A549 (cell line): Measurements from ENCODE around the gene USP13. TPM values are rescaled to one million over a fixed set of nuclear protein-coding genes. Genes with fewer than 3 reads are reported as not detected.

Source experiments
- ATAC-seq, 2 experiments: fragments of 200-7000 bp in 1 of 2; fragments of >200 bp in 1 of 2; cut with Nextera tagmentation in 1 of 2; cut with Tn5 transposase in 1 of 2; 3 replicates each; pipeline versions ENCODE4 v1.8.0 to v1.9.1; 2018 to 2020; ENCODE audit warnings: mild to moderate bottlenecking in 1 of 2, moderate library complexity in 1 of 2
- CTCF ChIA-PET: fragments of 300-600 bp; sonication (Branson Sonifier 250); formaldehyde crosslinking; extraction: SDS; loops from one replicate; lab custom pipeline; 2021; ENCODE audit warnings: antibody characterized with exemption, inconsistent platforms; lab: Yijun Ruan, JAX
- POLR2A ChIA-PET: fragments of 350-600 bp; formaldehyde crosslinking; extraction: SDS; loops from one replicate; lab custom pipeline; 2021; ENCODE audit warnings: antibody characterized with exemption, inconsistent platforms; lab: Yijun Ruan, JAX
- DNase-seq, 2 experiments: peaks; one replicate each; pipeline versions ENCODE4 v3.0.0 to v3.0.0-alpha.2; 2011 to 2016; ENCODE audit warnings: low read depth in 1 of 2, low spot score in 1 of 2
- FAIRE-seq: peaks from 2 replicates; lab custom pipeline; 2011; peaks lifted over from hg19 to GRCh38; lab: Jason Lieb, UNC
- H3K27ac ChIP-seq, 2 experiments: fragments of >200 bp; sonication (Bioruptor Twin); formaldehyde crosslinking; 3 replicates each; pipeline ENCODE4 v1.5.1; 2016 to 2017
- H3K4me1 ChIP-seq: fragments of >200 bp; sonication (Bioruptor Twin); formaldehyde crosslinking; 3 replicates; pipeline ENCODE4 v1.6.1; 2016
- H3K4me2 ChIP-seq: fragments of >200 bp; sonication (Bioruptor Twin); formaldehyde crosslinking; 3 replicates; pipeline ENCODE4 v1.6.1; 2016
- H3K4me3 ChIP-seq: fragments of >200 bp; sonication (Bioruptor Twin); formaldehyde crosslinking; 3 replicates; pipeline ENCODE4 v1.5.1; 2016
- H3K9me3 ChIP-seq: fragments of >200 bp; sonication (Bioruptor Twin); formaldehyde crosslinking; 3 replicates; pipeline ENCODE4 v1.6.1; 2016
- BHLHE40 ChIP-seq: IDR thresholded peaks from 2 replicates; pipeline ENCODE4 v1.6.1; 2012; ENCODE audit warnings: low read depth, low read length, inconsistent platforms
- CBX2 ChIP-seq: fragments of 200-600 bp; sonication (generic); IDR thresholded peaks from 2 replicates; pipeline ENCODE4 v1.6.1; 2016; ENCODE audit warnings: low read depth, mild to moderate bottlenecking, borderline replicate concordance
- CHD4 ChIP-seq: fragments of 200-600 bp; sonication (generic); IDR thresholded peaks from 2 replicates; pipeline ENCODE4 v1.6.1; 2016; ENCODE audit warnings: antibody characterized with exemption, mild to moderate bottlenecking, borderline replicate concordance
- E2F6 ChIP-seq: IDR thresholded peaks from 2 replicates; pipeline ENCODE4 v1.6.1; 2012; ENCODE audit warnings: low read depth, borderline replicate concordance
- EHMT2 ChIP-seq: fragments of 200-600 bp; sonication (generic); IDR thresholded peaks from 2 replicates; pipeline ENCODE4 v1.6.1; 2016; ENCODE audit warnings: antibody characterized with exemption, low read depth, mild to moderate bottlenecking, moderate library complexity
- ELK1 ChIP-seq: fragments of 150-350 bp; IDR thresholded peaks from 2 replicates; pipeline ENCODE4 v1.6.1; 2014; ENCODE audit warnings: low read depth, mild to moderate bottlenecking, low read length
- ESRRA ChIP-seq: fragments of 150-350 bp; IDR thresholded peaks from 2 replicates; pipeline ENCODE4 v1.6.1; 2014; ENCODE audit warnings: mild to moderate bottlenecking, low read length, borderline replicate concordance
- FOSL2 ChIP-seq, 2 experiments: fragments of 450-650 bp in 1 of 2; fragments of >200 bp in 1 of 2; sonication (Bioruptor Twin) in 1 of 2; formaldehyde crosslinking; IDR thresholded peaks; 2 replicates each; pipeline versions ENCODE4 v1.5.0 to v1.6.1; 2016 to 2020; ENCODE audit warnings: mild to moderate bottlenecking in 1 of 2, moderate library complexity in 1 of 2
- HES2 ChIP-seq: fragments of >200 bp; sonication (Bioruptor Twin); formaldehyde crosslinking; IDR thresholded peaks from 2 replicates; pipeline ENCODE4 v1.6.1; 2016
- HMGXB4 ChIP-seq: fragments of 250-450 bp; sonication (Bioruptor Pico); IDR thresholded peaks from 2 replicates; pipeline ENCODE4 v1.5.0; 2021; ENCODE audit warnings: mild to moderate bottlenecking, moderate library complexity, borderline replicate concordance
- HOXA7 ChIP-seq: fragments of 250-450 bp; sonication (Bioruptor Pico); IDR thresholded peaks from 2 replicates; pipeline ENCODE4 v1.5.0; 2020; ENCODE audit warnings: mild to moderate bottlenecking, moderate library complexity
- KDM1A ChIP-seq: fragments of 200-600 bp; sonication (generic); IDR thresholded peaks from 2 replicates; pipeline ENCODE4 v1.6.1; 2016; ENCODE audit warnings: low read depth, mild to moderate bottlenecking
- MAFK ChIP-seq: fragments of 450-650 bp; IDR thresholded peaks from 2 replicates; pipeline ENCODE4 v1.6.1; 2014; ENCODE audit not compliant: partially characterized antibody
- MYC ChIP-seq: IDR thresholded peaks from 2 replicates; pipeline ENCODE4 v1.6.1; 2012; ENCODE audit warnings: mild to moderate bottlenecking, inconsistent platforms, low read length, improper control_type of control experiment, borderline replicate concordance
- PBX3 ChIP-seq: IDR thresholded peaks from 2 replicates; pipeline ENCODE4 v1.6.1; 2012
- POLR2A ChIP-seq: IDR thresholded peaks from 2 replicates; pipeline ENCODE4 v1.6.1; 2012; ENCODE audit warnings: mild to moderate bottlenecking, low read length
- RAD21 ChIP-seq, 2 experiments: fragments of >200 bp in 1 of 2; sonication (Bioruptor Twin) in 1 of 2; formaldehyde crosslinking in 1 of 2; IDR thresholded peaks in 1 of 2; conservative IDR thresholded peaks in 1 of 2; 2 replicates in 1 of 2; 3 replicates in 1 of 2; pipeline ENCODE4 v1.6.1; 2012 to 2018; ENCODE audit warnings: inconsistent platforms in 1 of 2
- REST ChIP-seq: fragments of 200-600 bp; sonication (generic); IDR thresholded peaks from 2 replicates; pipeline ENCODE4 v1.6.1; 2016; ENCODE audit warnings: antibody characterized with exemption, mild to moderate bottlenecking, moderate library complexity
- TP53 ChIP-seq: fragments of 250-450 bp; sonication (Bioruptor Pico); IDR thresholded peaks from 2 replicates; pipeline ENCODE4 v1.5.0; 2021; ENCODE audit warnings: mild to moderate bottlenecking, moderate library complexity
- ZSCAN20 ChIP-seq: fragments of 250-450 bp; sonication (Bioruptor Pico); IDR thresholded peaks from 2 replicates; pipeline ENCODE4 v1.8.0; 2022; ENCODE audit warnings: mild to moderate bottlenecking, moderate library complexity
- WGBS: methylation state at CpG from one replicate; pipeline ENCODE4 v1.1.6; 2017; ENCODE audit errors: missing lambda C conversion rate; 5-methylcytosine and 5-hydroxymethylcytosine counted together
- polyA plus RNA-seq, 4 experiments: library from polyadenylated mRNA; depleted of rRNA in 3 of 4; stranded (reverse); fragments of >200 nt; fragmentation: RNase III in 1 of 4; extraction: RNeasy Plus Mini Kit Qiagen cat#74134 plus additional on column Dnase treatment in 1 of 4; gene quantifications; 2 replicates in 3 of 4; 3 replicates in 1 of 4; pipeline ENCODE4 v1.2.3, GENCODE V29; 2011 to 2017

The USP13 gene
- polyA plus RNA-seq, 2 of the 4 experiments (the other 2 are of a cell fraction): 7.5 to 10.2 TPM

- TF ChIP-seq MYC: no peak
- no peak for TF ChIP-seq BHLHE40
- peak; percentile 51 for TF ChIP-seq MAFK
- TF ChIP-seq, all 56 proteins: peak for 1
- WGBS: 75% methylated on average over 9 of the region's 9 CpGs
- Histone ChIP-seq H3K4me2 (no peak overlapping the region), H3K27ac (no peak overlapping the region), H3K4me1 (no peaks in the 10 kb centered on the region), H3K4me3 (no peak overlapping the region), H3K9me3 (no peaks in the 10 kb centered on the region)
- no peak for ATAC-seq
- no peak for DNase-seq
- no peak for FAIRE-seq
- ChIA-PET POLR2A (no interaction called here), CTCF (no interaction called here)
Observed at GRCh38 chr3:179769411-179770247, 116.8 kb downstream of the USP13 start.

GRCh38 chr3:179771797-179772196 is 119.0 kb downstream of the USP13 start:
- FAIRE-seq (no peak), DNase-seq (no peak), ATAC-seq (no peak)
- ChIA-PET POLR2A (no interaction called here), CTCF (interaction anchor here (1.3 kb wide), 1 partner anchor 10 kb away, joined by 4 read pairs; no protein-coding TSS in a partner anchor)
- Histone ChIP-seq H3K4me2 (no peak overlapping the region), H3K9me3 (no peaks in the 10 kb centered on the region), H3K4me3 (no peak overlapping the region), H3K27ac (no peak overlapping the region), H3K4me1 (no peaks in the 10 kb centered on the region)
- TF ChIP-seq PBX3 (no peak), HOXA7 (CRISPR knock-in tag) (no peak), RAD21 (conservative IDR thresholded peaks at IDR 0.05 in 1 of 2, IDR thresholded peaks at IDR 0.05 in 1 of 2) (no peak), KDM1A (no peak), MYC (no peak), ELK1 (no peak)
- 89% methylated on average over 4 of the region's 4 CpGs for WGBS

GRCh38 chr3:179772297-179772696 is 119.5 kb downstream of the USP13 start:
- WGBS: 86% methylated on average over 5 of the region's 5 CpGs
- ATAC-seq (no peak), DNase-seq (no peak), FAIRE-seq (no peak)
- Histone ChIP-seq H3K9me3 (no peaks in the 10 kb centered on the region), H3K4me2 (no peak overlapping the region), H3K4me1 (no peaks in the 10 kb centered on the region), H3K4me3 (no peak overlapping the region), H3K27ac (no peak overlapping the region)
- ChIA-PET CTCF (no interaction called here), POLR2A (no interaction called here)
- TF ChIP-seq CHD4 (no peak), REST (no peak), EHMT2 (no peak), ZSCAN20 (CRISPR knock-in tag) (no peak), E2F6 (no peak), CBX2 (no peak), ESRRA (no peak), ELK1 (no peak), HES2 (no peak), FOSL2 (IDR thresholded peaks at IDR 0.05) (no peak), FOSL2 (CRISPR knock-in tag; IDR thresholded peaks at IDR 0.05) (no peak), KDM1A (no peak), HMGXB4 (no peak), RAD21 (conservative IDR thresholded peaks at IDR 0.05 in 1 of 2, IDR thresholded peaks at IDR 0.05 in 1 of 2) (no peak), TP53 (CRISPR knock-in tag) (no peak), POLR2A (no peak)
